HepG2 (cell line): ENCODE measurements around the gene CYP2W1. TPM values are rescaled to one million over a fixed set of nuclear protein-coding genes. Genes with fewer than 3 reads are reported as not detected.
A peak's percentile ranks its signal among the peaks of the same experiment; 100 is the strongest.

Experiments
- HCFC1 ChIP-seq: fragments of 150-350 bp; IDR thresholded peaks from 2 replicates; pipeline ENCODE4 v1.6.1; 2014; ENCODE audit warnings: low read depth, low read length
- MAFK ChIP-seq, 2 experiments: IDR thresholded peaks in 1 of 2; conservative IDR thresholded peaks in 1 of 2; 2 replicates each; pipeline ENCODE4 v1.6.1; 2011; ENCODE audit warnings: improper control_type of control experiment in 2 of 2, low read length in 2 of 2
- MED1 ChIP-seq: sonication (generic); formaldehyde crosslinking; IDR thresholded peaks from 2 replicates; pipeline ENCODE4 v1.4.0; 2020; ENCODE audit warnings: missing genetic modification reagents
- SKI ChIP-seq: fragments of 450-650 bp; IDR thresholded peaks from one replicate; pipeline ENCODE4 v1.6.1; 2018; ENCODE audit warnings: mild to moderate bottlenecking; ENCODE audit not compliant: partially characterized antibody
- ZNF644 ChIP-seq: IDR thresholded peaks from 2 replicates; pipeline ENCODE4 v1.6.1; 2016; ENCODE audit warnings: low read depth
- ZNF713 ChIP-seq: sonication (generic); formaldehyde crosslinking; IDR thresholded peaks from 2 replicates; pipeline ENCODE4 v1.4.0; 2020; ENCODE audit warnings: mild to moderate bottlenecking, missing genetic modification reagents
- polyA plus RNA-seq, 8 experiments: library from polyadenylated mRNA; depleted of rRNA in 3 of 8; stranded (reverse) in 7 of 8; unstranded in 1 of 8; fragments of >200 nt; fragmentation: Illumina TruSeq in 4 of 8; extraction: Trizol in 4 of 8; gene quantifications; 2 replicates each; pipeline versions ENCODE4 v1.2.1 to v1.2.3, GENCODE V29; 2011 to 2016; ENCODE audit warnings: low read depth in 4 of 8, missing spikeins in 1 of 8, mixed read lengths in 1 of 8; ENCODE audit not compliant: insufficient read depth in 1 of 8
- total RNA-seq, 5 experiments: library from RNA; depleted of rRNA; stranded (reverse); fragments of >200 nt; fragmentation: Illumina TruSeq; extraction: Trizol; gene quantifications; 2 replicates each; pipeline ENCODE4 v1.2.3, GENCODE V29; 2016; ENCODE audit warnings: low read depth in 1 of 5
- TF ChIP-seq, protein P1 (sequence below): sonication (generic); formaldehyde crosslinking; IDR thresholded peaks from 2 replicates; pipeline ENCODE4 v1.8.1; 2022; ENCODE audit warnings: mild to moderate bottlenecking, missing genetic modification reagents
- TF ChIP-seq, protein P2 (sequence below): sonication (generic); formaldehyde crosslinking; IDR thresholded peaks from 2 replicates; pipeline ENCODE4 v1.4.0; 2020; ENCODE audit warnings: mild to moderate bottlenecking, missing genetic modification reagents
- TF ChIP-seq, protein P3 (sequence below): sonication (generic); formaldehyde crosslinking; IDR thresholded peaks from 2 replicates; pipeline ENCODE4 v1.4.0; 2020; ENCODE audit warnings: missing genetic modification reagents; ENCODE audit errors: not compliant biosample characterization
- TF ChIP-seq, protein P4 (sequence below): sonication (generic); formaldehyde crosslinking; IDR thresholded peaks from 2 replicates; pipeline ENCODE4 v1.4.0; 2020; ENCODE audit warnings: missing genetic modification reagents

CYP2W1 gene
- total and polyA plus RNA-seq, 2 of the 13 experiments (the other 11 are each of a cell fraction or from before 2014, with no cell fraction given) = 19.5 to 31.7 TPM

DNA sequence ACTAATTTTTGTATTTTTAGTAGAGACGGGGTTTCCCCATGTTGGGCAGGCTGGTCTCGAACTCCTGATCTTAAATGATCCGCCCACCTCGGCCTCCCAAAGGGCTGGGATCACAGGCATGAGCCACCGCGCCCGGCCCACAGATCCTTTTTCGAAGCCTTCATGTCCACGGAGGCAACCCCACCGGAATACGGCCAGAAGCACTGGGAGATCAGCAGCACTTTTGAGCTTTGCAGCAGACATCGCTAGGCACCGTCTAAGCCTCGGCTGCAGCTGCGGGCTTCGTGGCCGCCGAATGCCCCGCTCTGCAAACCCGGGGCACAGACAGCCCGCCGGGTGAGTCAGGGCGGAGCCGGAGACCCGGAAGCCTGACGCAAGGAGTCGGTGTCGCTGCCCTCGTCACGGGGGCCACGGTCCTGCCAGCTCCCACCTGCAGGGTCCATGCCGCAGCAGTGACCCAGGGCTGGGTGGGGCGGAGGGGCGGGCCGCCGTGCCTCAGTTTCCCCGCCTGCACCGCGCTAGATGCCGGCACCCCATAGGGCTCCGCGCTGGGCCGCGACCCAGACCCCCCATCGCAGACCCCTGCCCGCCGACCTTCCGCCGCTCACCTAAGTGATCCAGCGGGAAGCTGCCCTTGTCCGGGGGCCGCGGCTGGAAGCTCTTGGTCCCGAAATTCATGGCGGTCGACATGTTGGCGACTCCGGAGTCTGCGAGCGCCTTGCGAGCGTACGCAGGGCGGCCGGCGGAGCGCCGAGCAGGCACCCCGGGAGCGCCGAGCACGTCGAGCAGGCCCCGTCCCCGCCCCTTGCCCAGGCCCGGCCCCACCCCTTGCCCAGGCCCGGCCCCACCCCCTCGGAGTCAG, 7.9 kb upstream of the CYP2W1 start, which contains the start of gene COX19 (continued):
- TF ChIP-seq, protein P1, sequence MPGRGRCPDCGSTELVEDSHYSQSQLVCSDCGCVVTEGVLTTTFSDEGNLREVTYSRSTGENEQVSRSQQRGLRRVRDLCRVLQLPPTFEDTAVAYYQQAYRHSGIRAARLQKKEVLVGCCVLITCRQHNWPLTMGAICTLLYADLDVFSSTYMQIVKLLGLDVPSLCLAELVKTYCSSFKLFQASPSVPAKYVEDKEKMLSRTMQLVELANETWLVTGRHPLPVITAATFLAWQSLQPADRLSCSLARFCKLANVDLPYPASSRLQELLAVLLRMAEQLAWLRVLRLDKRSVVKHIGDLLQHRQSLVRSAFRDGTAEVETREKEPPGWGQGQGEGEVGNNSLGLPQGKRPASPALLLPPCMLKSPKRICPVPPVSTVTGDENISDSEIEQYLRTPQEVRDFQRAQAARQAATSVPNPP (CRISPR knock-in tag) = no peak
- TF ChIP-seq MED1 (CRISPR knock-in tag) = peak; percentile 56; the same call in 1 of the 2 replicates
- TF ChIP-seq, protein P2, sequence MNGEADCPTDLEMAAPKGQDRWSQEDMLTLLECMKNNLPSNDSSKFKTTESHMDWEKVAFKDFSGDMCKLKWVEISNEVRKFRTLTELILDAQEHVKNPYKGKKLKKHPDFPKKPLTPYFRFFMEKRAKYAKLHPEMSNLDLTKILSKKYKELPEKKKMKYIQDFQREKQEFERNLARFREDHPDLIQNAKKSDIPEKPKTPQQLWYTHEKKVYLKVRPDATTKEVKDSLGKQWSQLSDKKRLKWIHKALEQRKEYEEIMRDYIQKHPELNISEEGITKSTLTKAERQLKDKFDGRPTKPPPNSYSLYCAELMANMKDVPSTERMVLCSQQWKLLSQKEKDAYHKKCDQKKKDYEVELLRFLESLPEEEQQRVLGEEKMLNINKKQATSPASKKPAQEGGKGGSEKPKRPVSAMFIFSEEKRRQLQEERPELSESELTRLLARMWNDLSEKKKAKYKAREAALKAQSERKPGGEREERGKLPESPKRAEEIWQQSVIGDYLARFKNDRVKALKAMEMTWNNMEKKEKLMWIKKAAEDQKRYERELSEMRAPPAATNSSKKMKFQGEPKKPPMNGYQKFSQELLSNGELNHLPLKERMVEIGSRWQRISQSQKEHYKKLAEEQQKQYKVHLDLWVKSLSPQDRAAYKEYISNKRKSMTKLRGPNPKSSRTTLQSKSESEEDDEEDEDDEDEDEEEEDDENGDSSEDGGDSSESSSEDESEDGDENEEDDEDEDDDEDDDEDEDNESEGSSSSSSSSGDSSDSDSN = peak; percentile 83
- TF ChIP-seq, protein P3, sequence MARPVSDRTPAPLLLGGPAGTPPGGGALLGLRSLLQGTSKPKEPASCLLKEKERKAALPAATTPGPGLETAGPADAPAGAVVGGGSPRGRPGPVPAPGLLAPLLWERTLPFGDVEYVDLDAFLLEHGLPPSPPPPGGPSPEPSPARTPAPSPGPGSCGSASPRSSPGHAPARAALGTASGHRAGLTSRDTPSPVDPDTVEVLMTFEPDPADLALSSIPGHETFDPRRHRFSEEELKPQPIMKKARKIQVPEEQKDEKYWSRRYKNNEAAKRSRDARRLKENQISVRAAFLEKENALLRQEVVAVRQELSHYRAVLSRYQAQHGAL = peak; percentile 29
- no peak; a peak in 1 of 4 replicates for TF ChIP-seq MAFK (conservative IDR thresholded peaks at IDR 0.05 in 1 of 2, IDR thresholded peaks at IDR 0.05 in 1 of 2; ENCODE audit: low read length in 2 of 2)
- TF ChIP-seq, protein P4, sequence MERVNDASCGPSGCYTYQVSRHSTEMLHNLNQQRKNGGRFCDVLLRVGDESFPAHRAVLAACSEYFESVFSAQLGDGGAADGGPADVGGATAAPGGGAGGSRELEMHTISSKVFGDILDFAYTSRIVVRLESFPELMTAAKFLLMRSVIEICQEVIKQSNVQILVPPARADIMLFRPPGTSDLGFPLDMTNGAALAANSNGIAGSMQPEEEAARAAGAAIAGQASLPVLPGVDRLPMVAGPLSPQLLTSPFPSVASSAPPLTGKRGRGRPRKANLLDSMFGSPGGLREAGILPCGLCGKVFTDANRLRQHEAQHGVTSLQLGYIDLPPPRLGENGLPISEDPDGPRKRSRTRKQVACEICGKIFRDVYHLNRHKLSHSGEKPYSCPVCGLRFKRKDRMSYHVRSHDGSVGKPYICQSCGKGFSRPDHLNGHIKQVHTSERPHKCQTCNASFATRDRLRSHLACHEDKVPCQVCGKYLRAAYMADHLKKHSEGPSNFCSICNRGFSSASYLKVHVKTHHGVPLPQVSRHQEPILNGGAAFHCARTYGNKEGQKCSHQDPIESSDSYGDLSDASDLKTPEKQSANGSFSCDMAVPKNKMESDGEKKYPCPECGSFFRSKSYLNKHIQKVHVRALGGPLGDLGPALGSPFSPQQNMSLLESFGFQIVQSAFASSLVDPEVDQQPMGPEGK (CRISPR knock-in tag) = peak; percentile 64
- no peak for TF ChIP-seq ZNF644
- peak; percentile 41 for TF ChIP-seq SKI
- peak; percentile 68 for TF ChIP-seq HCFC1
- TF ChIP-seq ZNF713 (CRISPR knock-in tag) = no peak; the same call in 1 of the 2 replicates
